Left renal cortex interstitium (tissue), 4 donors: ENCODE measurements around the gene KCNH2. TPM values are rescaled to one million over a fixed set of nuclear protein-coding genes. Genes with fewer than 3 reads are reported as not detected.

Source experiments
- DNase-seq, 4 donors: peaks; one replicate each; pipeline ENCODE4 v3.0.0-alpha.2; 2013; ENCODE audit warnings: low read depth in 4 of 4, low spot score in 2 of 4, missing footprints in 1 of 4
- polyA plus RNA-seq, 4 donors: library from polyadenylated mRNA; unstranded; fragments of 120-200 nt; gene quantifications; one replicate each; pipeline ENCODE4 v1.2.1, GENCODE V29; 2013; ENCODE audit not compliant: insufficient read length in 4 of 4

KCNH2 gene
- polyA plus RNA-seq, 4 donors, result 15.4 to 23.2 (median 20.1) TPM

GRCh38 chr7:150976529-150977381, 1.4 kb downstream of the KCNH2 start:
- DNase-seq, result no peak

GRCh38 chr7:150975536-150976319, 2.4 kb downstream of the KCNH2 start:
- DNase-seq, result no peak

- DNase-seq, result no peak
Observed at GRCh38 chr7:150974468-150975391, 3.4 kb downstream of the KCNH2 start.

GRCh38 chr7:150973571-150974451, 4.3 kb downstream of the KCNH2 start:
- no peak for DNase-seq

GRCh38 chr7:150972741-150973140, 5.4 kb downstream of the KCNH2 start:
- DNase-seq, result no peak

- no peak for DNase-seq
Observed at GRCh38 chr7:150972023-150972468, 6.1 kb downstream of the KCNH2 start.

GRCh38 chr7:150971242-150972022, 6.7 kb downstream of the KCNH2 start:
- no peak for DNase-seq

- DNase-seq, result no peak
Observed at GRCh38 chr7:150970424-150970823, 7.7 kb downstream of the KCNH2 start.

- no peak for DNase-seq
Observed at GRCh38 chr7:150969475-150969874, 8.6 kb downstream of the KCNH2 start.

- no peak for DNase-seq
Observed at GRCh38 chr7:150968734-150969372, 9.3 kb downstream of the KCNH2 start.

- DNase-seq, result no peak
Observed at GRCh38 chr7:150968056-150968733, 9.9 kb downstream of the KCNH2 start.

GRCh38 chr7:150967349-150967748, 10.8 kb downstream of the KCNH2 start:
- no peak for DNase-seq

GRCh38 chr7:150966002-150966401, 12.1 kb downstream of the KCNH2 start:
- no peak for DNase-seq

GRCh38 chr7:150965273-150965830, 12.8 kb downstream of the KCNH2 start:
- DNase-seq, result no peak

GRCh38 chr7:150964593-150965111, 13.5 kb downstream of the KCNH2 start:
- no peak for DNase-seq

GRCh38 chr7:150963707-150964559, 14.2 kb downstream of the KCNH2 start:
- no peak for DNase-seq
